CD4-positive, alpha-beta T cell treated with Interleukin-4 for 4 hours (primary cell): ENCODE results near the gene INS.
"Not testable (repeated sequence)": the region's sequence is repeated elsewhere in the genome, so short reads cannot be mapped to it uniquely, and the experiment has no call there.

Experiments used
- DNase-seq: peaks from one replicate; pipeline ENCODE4 v3.0.0-alpha.2; 2020

The INS gene

DNA sequence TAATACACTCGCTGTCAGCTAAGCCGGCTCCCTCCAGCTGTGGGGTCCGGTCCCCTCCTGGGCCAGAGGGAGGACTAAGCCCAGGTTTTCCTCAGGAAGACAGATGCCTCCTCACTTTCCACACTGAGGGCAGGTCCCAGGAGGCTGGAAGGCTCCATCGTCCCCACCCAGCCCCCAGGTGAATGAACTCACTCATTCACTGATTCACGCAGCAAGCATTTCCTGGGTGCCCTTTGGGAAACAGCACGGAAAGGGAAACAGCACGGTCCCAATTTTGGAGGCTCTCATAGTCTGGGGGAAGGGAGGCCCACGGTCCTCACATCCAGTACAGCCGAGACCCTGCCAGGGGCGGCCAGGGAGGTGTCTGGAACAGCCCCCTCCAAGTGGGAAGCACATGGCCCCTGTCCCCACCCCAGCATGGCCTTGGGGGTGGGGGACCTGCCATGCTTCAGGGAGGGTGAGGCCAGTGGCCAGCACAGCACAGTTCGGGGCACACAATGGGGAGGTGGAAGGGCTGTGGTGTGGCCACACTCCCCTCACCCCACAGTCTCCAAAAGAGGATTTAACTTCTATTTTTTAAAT is 19.9 kb upstream of the INS start:
- DNase-seq = no peak

DNA sequence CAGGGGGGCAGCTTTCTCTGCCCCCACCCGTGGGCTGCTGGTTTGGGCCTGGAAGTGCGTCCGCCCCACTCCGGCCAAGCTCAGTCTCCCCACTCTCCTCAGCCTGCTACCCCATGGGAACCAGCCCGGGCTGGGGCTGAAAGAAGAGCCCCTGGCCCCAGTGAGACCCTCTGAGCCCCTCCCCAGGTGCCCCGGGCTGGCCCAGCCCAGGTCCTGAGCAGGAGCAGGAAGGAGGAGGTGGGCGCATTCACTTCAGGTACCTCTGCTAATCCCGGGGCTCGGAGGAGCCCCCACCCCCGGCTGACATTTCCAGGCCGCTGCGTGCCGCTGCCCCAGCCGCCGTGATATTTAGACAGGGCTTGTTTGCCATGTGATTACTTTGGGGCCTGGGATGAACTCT is 19.3 kb upstream of the INS start:
- DNase-seq = no peak

DNA sequence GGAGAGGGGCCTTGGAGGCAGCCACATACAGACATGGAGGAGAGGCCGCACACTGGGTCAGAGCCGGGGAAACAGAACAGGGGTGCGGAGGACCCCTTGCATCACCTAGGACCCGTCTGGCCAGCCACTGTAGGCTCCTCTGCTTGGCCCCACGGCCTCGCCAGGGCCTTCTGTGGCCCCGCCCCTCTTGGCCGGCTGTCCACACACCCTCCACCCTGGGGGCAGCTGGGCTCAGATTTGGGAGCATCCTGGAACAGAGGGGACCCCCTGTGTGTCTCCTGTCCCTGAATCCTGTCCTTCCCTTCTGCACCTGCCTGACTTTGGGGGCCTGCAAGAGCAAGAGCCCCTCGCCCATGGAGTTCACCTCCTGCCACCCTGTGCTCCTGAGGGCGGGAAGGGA is 18.5 kb upstream of the INS start:
- DNase-seq = no peak

- DNase-seq = no peak
These were observed 18.0 kb upstream of the INS start for GRCh38 chr11:2178906-2179494.

GRCh38 chr11:2178055-2178773 is 17.2 kb upstream of the INS start:
- DNase-seq = not testable (repeated sequence)

GRCh38 chr11:2177076-2177475 is 16.1 kb upstream of the INS start:
- no peak for DNase-seq

DNA sequence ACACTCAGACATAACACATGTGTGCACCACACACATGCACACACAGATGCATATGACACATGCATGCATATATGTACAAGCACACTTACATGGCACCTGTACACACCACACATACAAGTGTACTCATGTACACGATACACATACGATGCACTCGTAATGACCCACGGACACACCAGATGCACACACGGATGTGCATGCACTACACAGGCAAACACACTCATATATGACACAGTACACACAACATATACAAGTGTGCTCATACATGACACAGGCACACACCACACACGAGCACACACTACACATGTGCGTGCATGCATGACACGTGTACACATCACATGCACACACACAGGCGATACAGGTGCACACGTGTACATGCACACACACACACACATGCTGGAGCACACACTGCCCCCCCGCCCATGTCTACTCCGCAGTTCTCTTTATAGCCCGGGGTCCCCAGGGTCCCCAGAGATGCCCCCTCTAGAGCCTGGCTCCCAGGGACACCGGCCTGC is 15.4 kb upstream of the INS start:
- DNase-seq = no peak

- DNase-seq = no peak
These were observed 14.7 kb upstream of the INS start for GRCh38 chr11:2175659-2176058.

- DNase-seq = no peak
These were observed 13.4 kb upstream of the INS start for GRCh38 chr11:2174361-2174760.

DNA sequence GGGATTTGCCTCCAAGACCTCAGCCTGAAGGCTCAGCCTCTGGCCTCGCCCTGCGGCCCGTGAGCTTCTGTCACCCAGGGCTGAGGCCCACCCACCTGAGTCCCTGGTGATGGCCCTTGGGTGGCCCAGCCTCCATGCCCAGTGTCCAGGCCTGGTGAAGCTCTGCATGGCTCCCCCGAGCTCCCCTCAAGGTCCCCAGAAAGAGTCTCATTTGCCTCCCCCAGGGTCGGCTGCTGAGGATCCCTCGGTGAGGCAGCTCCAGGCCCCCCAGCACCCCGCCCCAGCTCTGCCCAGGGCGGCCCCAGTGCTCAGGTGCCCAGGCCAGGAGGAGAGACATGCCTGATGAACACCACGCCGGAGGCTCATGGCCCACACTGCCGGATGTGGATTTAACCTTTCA is 12.8 kb upstream of the INS start:
- DNase-seq = no peak

DNA sequence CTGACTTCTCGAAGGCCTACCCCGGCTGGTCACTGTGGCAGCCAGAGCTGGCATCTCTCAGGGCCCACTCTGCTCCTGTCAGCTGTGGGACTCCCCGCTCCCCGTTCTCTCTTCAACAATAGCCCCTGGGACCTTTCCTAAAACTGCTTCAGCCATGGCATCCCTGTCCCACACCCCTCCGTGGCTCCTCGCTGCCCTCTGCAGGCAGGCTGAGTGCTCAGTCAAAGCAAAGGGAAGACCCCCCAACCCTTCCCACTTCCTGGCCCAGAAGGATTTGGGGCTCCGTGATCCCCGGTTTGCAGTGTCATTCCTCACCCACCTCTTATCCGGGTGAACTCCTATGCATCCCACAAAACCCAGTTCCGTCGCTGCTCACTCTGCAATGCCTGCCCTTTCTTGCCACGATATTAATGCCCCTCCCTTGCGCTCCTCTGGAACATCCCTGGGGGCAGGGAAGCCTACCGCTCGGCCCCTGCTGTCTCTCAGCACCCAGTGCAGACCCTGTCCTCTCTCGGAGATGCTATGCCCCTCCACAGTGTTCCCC is 12.2 kb upstream of the INS start:
- no peak for DNase-seq

- DNase-seq = no peak
These were observed 11.7 kb upstream of the INS start for GRCh38 chr11:2172676-2173075.

GRCh38 chr11:2171591-2172003 is 10.6 kb upstream of the INS start, which contains the start of gene TH:
Gene TH, minus strand, starts transcription at chr11:2171815. Its CDS starts 29 bp downstream, at chr11:2171786.
- DNase-seq = no peak

GRCh38 chr11:2169626-2170570 is 8.9 kb upstream of the INS start:
- DNase-seq = no peak

DNA sequence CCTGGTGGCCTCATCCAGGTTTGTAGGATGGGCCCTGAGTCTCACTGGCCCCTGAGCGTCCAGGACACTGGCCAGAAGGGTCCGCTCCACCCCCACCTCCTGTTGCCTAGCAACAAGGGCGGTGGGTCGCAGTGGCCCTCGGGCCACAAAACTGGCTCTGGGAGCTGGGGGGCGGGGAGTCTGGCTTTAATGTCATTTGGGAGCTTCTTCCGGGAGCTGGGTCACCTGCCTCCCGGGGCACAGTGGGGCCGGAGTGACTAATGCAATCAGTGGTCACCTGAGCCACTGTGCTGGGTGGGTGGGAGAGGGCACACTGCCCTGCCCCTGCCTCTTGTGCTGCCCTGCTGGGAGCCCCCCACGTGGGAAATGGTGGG is 8.0 kb upstream of the INS start:
- DNase-seq = no peak

DNA sequence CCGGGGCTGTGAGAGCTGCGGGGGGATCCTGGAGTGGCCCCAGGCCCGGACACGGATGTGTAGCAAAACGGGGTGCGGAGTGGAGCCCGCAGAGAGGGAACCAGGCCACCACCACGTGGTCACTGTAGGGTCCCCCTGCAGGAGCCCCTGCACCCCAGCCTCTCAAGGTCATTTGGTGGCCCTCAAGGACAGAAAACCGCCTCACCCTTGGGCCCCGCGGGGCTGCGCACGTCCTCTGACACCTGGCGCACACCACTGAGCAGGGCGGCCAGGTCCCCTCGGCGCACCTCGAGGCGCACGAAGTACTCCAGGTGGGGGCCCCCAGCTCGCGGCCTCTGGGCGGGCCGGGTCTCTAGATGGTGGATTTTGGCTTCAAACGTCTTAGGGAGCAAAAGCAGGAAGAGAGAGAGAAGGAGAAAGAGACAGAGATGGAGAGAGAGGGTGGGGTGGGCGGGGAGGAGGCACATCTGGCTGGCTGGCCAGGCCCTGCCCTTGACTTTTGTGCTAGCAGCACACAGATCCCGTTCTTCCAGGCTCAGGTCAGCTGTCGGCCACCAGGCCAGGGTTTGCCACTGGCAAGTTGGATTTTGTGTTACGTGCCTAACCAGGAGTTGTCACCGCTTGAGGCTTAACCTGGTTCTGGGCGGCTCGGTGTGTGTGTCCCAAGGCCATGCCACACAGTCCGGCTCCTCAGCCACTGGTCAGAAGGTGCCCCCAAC is 7.4 kb upstream of the INS start:
- DNase-seq = no peak

- DNase-seq = no peak
These were observed 6.4 kb upstream of the INS start for GRCh38 chr11:2167141-2168045.

DNA sequence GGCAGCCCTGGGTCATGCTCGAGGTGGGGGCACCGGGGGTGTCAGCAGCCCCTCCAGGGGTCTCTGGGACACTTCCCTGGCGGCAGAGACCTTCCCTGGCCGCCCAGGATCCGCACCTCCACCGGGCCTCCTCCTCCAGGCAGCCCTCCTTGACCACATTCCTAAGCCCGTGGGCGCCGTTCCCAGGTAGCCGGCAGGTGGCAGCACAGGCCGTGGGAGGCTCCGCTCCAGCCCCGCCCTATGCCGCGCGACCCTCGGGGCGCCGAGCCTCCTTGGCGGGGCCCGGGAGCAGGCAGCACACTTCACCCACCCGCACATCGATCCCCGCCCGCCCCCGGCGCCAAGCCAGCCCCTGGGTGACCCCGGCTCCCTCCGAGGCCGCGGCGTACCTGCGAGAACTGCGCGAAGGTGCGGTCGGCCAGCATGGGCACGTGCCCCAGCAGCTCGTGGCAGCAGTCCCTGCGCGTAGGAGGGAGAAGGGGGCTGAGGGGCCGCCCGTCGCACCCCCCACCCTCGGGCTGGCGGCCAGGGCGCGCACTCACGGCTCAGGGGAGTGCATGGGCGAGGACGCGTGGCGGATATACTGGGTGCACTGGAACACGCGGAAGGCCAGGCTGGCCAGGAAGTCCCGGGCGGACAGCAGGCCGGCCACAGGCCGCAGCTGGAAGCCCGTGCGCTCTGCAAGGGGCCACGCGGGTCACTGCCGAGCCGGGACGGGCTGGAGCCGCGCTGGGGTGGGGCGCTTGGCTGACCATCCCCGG is 5.3 kb upstream of the INS start:
- no peak for DNase-seq

GRCh38 chr11:2165571-2165970 is 4.6 kb upstream of the INS start:
- DNase-seq = no peak

DNA sequence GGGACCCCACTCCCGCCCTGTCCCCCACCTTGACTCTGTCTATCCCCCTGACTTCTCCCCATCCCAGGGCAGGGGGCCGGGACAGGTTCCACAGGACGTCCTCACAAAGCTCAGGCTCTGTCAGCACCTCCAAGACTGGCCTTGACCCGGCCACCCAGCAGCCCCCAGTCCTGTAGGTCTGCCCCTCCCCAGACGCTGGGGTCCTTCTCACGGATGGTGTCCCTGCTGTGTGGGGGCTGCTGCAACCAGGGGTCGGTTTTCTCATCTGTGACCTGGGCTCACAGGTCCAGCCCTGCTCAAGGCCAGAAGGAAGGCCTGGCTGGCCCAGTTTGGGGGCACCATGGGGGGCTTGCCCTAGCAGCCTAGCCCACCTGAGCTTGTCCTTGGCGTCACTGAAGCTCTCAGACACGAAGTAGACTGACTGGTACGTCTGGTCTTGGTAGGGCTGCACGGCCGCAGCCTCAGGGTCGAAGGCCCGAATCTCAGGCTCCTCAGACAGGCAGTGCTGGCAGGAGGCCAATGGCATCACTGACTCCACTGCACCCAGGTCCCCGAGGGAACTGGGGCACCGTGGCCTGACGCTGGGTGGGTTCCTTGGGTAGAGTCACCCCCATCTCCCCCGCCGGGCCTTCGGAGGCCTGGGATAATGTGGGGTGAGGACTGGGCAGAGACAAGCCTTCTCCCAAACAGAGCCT is 4.0 kb upstream of the INS start:
- no peak for DNase-seq
